DLD1 (cell line): ENCODE results near the gene PCDHGA11.
"Not testable (repeated sequence)": the region's sequence is repeated elsewhere in the genome, so short reads cannot be mapped to it uniquely, and the experiment has no call there.

ENCODE experiments used
- in situ Hi-C: cut with HindIII; loops from 2 replicates; pipeline ENCODE4 v1.10.0; 2017; ENCODE audit warnings: low sequenced_read_pairs

Gene PCDHGA11

DNA sequence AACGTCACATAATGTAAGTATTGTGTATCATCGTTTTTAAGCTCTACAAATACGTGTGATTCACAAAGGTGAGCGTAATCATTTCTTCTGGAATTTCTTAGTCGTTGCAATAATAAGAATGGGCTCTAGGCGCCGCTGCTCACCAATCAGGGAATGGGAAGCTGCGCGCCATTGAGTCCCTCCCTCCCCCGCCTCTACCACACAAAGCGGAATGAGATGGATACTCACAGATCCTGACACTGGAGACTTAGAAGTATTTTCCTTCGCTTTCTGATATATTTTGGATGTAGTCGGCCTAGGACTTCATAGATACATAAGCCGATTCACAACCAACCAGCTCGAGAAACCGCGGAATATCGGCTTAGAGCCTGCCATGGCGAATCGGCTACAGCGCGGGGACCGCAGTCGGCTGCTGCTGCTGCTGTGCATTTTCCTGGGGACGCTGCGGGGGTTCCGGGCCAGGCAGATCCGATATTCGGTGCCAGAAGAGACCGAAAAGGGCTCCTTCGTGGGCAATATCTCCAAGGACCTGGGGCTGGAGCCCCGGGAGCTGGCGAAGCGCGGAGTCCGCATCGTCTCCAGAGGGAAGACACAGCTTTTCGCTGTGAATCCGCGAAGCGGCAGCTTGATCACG lies at the start of gene PCDHGA11:
PCDHGA11 (plus strand) TSS at position 197 of the 634 bp plus-strand sequence; CDS start at position 374, 177 bp downstream.
- in situ Hi-C loops, result no loop called here

DNA sequence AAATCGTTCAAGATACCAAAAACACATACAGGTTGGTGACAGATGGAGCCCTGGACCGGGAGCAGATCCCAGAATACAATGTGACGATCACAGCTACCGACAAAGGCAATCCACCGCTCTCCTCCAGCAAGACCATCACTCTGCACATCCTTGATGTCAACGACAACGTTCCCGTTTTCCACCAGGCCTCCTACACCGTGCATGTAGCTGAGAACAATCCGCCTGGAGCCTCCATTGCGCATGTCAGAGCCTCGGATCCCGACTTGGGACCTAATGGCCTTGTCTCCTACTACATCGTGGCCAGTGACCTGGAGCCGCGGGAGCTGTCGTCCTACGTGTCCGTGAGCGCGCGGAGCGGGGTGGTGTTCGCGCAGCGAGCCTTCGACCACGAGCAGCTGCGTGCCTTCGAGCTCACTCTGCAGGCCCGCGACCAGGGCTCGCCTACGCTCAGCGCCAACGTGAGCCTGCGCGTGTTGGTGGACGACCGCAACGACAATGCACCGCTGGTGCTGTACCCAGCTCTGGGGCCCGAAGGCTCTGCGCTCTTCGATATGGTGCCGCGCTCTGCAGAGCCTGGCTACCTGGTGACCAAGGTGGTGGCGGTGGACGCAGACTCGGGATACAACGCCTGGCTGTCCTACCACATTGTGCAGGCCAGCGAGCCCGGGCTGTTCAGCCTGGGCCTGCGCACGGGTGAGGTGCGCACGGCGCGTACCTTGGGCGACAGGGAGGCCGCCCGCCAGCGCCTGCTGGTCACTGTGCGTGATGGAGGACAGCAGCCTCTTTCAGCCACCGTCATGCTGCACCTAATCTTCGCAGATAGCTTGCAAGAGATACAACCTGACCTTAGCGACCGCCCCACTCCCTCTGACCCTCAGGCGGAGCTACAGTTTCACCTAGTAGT lies 49.0 kb upstream of the PCDHGA11 start:
- in situ Hi-C loops, result no loop called here

DNA sequence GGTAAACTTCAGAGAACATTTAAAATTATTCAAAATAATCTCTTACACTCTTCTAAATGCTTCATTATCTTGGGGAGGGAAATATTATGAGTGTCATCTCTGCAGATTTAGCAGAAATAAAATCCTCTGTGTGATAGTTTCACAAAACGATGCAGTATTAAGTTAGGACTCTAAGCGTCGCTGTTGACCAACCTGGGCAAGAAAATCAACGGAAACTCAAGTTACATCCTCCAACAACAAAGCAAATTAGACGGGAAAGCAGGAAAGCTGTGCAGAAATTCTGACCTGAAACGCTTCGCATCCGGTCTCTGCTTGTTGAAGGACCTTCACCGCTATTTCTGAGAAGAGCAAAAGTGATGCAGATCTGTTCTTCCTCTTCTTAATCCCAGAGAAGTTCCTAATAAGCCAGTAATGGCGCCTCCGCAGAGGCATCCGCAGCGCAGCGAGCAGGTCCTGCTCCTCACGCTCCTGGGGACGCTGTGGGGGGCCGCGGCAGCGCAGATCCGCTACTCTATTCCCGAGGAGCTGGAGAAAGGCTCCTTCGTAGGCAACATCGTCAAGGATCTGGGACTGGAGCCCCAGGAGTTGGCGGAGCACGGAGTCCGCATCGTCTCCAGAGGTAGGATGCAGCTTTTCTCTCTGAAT lies 47.1 kb upstream of the PCDHGA11 start, which contains the start of gene PCDHGA6:
PCDHGA6 (plus strand) TSS at position 219 of the 645 bp plus-strand sequence; CDS start at position 412, 193 bp downstream.
- in situ Hi-C loops, result no loop called here

DNA sequence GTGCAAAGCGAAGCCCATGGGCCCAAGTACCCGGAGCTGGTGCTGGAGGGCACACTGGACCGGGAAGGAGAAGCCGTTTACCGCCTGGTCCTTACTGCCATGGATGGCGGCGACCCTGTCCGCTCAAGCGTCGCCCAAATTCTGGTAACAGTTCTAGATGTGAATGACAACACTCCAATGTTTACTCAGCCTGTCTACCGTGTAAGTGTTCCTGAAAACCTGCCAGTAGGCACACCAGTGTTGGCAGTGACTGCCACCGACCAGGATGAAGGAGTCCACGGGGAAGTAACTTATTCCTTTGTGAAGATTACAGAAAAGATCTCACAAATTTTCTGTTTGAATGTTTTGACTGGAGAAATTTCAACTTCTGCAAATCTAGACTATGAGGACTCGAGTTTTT lies 46.2 kb upstream of the PCDHGA11 start:
- in situ Hi-C loops, result no loop called here

DNA sequence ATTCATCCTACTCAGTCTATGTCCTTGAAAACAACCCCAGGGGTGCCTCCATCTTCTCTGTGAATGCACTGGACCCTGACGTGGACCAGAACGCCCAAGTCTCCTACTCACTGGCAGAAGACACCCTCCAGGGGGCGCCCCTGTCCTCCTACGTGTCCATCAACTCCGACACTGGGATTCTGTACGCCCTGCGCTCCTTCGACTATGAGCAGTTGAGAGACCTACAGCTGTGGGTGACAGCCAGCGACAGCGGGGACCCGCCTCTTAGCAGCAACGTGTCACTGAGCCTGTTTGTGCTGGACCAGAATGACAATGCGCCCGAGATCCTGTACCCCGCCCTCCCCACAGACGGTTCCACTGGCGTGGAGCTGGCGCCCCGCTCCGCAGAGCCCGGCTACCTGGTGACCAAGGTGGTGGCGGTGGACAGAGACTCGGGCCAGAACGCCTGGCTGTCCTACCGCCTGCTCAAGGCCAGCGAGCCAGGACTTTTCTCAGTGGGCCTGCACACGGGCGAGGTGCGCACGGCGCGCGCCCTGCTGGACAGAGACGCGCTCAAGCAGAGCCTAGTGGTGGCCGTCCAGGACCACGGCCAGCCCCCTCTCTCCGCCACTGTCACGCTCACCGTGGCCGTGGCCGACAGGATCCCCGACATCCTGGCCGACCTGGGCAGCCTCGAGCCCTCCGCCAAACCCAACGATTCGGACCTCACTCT lies 45.3 kb upstream of the PCDHGA11 start:
- in situ Hi-C loops, result not testable (repeated sequence)

DNA sequence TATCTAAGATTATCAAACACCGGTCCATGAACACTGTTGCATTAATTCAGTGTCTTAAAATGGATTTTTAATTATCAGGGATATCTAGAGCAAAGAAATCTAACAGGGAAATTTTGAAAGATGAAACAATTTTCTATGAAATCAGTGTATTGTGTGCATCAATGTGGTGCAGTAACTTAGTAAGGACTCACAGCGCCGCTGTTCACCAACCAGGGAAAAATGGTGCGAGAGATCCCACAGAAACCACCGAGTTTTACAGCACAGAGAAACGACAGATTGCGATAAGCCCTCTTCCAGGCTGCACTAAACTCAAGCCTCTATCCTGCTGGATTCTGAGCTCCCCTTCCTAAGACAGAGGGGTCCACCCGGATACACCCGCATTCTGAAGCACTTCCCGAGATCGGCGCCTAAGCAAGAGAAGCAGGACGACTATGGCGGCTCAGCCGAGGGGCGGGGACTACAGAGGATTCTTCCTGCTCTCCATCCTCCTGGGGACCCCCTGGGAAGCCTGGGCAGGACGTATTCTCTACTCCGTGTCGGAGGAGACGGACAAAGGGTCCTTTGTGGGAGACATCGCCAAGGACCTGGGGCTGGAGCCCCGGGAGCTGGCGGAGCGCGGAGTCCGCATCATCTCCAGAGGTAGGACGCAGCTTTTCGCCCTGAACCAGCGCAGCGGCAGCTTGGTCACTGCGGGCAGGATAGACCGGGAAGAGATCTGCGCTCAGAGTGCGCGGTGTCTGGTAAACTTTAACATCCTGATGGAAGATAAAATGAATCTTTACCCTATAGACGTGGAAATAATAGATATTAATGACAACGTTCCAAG lies 38.2 kb upstream of the PCDHGA11 start, which contains the start of gene PCDHGA7:
PCDHGA7 (plus strand) TSS at position 274 of the 826 bp plus-strand sequence; CDS start at position 432, 158 bp downstream.
- in situ Hi-C loops, result no loop called here

DNA sequence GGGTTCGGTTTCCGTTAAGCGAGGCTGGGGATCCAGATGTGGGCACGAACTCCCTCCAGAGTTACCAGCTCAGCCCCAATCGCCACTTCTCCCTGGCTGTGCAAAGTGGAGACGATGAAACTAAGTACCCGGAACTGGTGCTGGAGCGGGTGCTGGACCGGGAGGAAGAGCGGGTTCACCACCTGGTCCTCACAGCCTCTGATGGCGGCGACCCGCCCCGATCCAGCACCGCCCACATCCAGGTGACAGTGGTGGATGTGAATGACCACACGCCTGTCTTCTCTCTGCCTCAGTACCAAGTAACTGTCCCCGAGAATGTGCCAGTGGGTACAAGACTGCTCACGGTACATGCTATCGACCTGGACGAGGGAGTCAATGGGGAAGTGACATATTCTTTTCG lies 37.5 kb upstream of the PCDHGA11 start:
- in situ Hi-C loops, result no loop called here

DNA sequence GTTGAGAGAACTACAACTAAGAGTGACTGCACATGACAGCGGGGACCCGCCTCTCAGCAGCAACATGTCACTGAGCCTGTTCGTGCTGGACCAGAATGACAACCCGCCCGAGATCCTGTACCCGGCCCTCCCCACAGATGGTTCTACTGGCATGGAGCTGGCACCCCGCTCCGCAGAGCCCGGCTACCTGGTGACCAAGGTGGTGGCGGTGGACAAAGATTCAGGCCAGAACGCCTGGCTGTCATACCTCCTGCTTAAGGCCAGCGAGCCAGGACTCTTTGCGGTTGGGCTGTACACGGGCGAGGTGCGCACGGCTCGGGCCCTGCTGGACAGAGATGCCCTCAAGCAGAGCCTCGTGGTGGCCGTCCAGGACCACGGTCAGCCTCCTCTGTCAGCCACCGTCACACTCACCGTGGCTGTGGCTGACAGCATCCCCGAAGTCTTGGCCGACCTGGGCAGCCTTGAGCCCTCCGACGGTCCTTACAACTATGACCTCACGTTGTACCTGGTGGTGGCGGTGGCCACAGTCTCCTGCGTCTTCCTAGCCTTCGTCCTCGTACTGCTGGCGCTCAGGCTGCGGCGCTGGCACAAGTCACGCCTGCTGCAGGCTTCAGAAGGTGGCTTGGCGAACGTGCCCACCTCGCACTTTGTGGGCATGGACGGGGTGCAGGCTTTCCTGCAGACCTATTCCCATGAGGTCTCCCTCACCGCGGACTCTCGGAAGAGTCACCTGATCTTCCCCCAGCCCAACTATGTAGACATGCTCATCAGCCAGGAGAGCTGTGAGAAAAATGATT lies 36.2 kb upstream of the PCDHGA11 start:
- in situ Hi-C loops, result no loop called here

DNA sequence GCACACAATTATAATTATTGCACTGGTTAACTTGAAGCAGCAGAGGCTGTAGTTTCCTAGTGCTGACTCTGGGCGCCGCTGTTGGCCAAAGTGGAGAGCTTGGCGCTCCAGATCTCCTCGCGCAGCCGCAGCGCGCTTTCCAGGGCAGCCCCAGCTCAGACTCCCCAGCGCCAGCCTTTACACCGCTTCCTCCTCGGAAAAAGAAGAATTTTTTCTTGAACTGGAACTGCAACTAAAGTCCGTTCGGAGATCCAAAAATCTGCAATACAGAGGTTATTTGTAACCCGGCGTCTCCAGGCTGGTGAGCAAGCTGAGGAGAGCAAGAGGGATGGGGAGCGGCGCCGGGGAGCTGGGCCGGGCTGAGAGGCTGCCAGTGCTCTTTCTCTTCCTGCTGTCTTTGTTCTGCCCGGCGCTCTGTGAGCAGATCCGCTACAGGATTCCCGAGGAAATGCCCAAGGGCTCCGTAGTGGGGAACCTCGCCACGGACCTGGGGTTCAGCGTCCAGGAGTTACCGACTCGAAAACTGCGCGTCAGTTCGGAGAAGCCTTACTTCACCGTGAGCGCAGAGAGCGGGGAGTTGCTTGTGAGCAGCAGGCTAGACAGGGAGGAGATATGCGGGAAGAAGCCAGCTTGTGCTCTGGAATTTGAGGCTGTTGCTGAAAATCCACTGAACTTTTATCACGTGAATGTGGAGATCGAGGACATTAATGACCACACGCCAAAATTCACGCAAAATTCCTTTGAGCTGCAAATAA lies 33.1 kb upstream of the PCDHGA11 start, which contains the start of gene PCDHGB4:
PCDHGB4 (plus strand) TSS at position 142 of the 755 bp plus-strand sequence; CDS start at position 329, 187 bp downstream.
- in situ Hi-C loops, result not testable (repeated sequence)

DNA sequence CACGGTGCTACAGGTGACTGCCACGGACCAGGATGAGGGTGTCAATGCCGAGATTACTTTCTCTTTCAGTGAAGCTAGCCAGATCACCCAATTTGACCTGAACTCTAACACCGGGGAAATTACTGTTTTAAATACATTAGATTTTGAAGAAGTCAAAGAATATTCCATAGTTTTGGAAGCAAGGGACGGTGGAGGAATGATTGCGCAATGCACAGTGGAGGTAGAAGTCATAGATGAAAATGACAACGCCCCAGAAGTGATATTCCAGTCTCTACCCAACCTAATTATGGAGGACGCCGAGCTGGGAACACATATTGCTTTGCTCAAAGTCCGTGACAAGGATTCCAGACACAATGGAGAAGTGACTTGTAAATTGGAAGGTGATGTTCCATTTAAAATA lies 32.2 kb upstream of the PCDHGA11 start:
- in situ Hi-C loops, result no loop called here

DNA sequence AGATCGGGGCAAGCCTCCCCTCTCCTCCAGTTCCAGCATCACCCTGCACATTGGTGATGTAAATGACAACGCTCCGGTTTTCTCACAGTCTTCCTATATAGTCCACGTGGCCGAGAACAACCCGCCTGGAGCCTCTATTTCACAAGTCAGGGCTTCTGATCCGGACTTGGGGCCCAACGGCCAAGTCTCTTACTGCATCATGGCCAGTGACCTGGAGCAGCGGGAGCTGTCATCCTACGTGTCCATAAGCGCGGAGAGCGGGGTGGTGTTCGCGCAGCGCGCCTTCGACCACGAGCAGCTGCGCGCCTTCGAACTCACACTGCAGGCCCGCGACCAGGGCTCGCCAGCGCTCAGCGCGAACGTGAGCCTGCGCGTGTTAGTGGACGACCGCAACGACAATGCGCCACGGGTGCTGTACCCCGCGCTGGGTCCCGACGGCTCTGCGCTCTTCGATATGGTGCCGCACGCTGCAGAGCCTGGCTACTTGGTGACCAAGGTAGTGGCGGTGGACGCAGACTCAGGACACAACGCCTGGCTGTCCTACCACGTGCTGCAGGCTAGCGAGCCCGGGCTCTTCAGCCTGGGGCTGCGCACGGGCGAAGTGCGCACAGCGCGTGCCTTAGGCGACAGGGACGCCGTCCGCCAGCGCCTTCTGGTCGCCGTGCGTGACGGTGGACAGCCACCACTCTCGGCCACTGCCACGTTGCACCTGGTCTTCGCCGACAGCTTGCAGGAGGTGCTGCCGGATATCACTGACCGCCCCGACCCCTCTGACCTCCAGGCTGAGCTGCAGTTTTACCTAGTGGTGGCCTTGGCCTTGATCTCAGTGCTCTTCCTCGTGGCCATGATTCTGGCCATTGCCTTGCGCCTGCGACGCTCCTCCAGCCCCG lies 31.5 kb upstream of the PCDHGA11 start:
- in situ Hi-C loops, result no loop called here

DNA sequence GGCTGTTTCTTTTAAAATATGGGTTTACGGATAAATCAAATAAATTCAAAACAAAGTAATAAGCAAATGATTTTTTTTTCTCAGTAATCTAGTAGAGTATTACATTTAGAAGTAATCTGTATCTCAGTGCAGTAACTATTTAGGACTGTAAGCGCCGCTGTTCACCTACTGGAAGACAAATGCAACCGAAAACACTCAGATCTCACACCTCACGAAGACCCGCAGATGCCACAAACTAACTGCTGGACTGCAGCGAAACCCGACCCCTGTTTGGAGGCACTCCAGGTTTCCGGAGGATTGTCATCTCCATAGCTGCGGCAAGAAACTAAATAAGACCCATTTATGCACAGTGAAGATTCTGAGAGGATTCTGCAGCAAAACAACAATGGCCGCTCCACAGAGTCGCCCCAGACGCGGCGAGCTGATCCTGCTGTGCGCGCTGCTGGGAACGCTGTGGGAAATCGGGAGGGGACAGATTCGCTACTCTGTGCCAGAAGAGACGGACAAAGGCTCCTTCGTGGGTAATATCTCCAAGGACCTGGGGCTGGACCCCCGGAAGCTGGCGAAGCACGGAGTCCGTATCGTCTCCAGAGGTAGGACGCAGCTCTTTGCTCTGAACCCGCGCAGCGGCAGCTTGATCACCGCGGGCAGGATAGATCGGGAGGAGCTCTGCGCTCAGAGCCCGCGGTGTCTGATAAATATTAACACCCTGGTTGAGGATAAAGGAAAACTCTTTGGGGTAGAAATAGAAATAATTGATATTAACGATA lies 28.2 kb upstream of the PCDHGA11 start, which contains the start of gene PCDHGA8:
PCDHGA8 (plus strand) TSS at position 205 of the 770 bp plus-strand sequence; CDS start at position 386, 181 bp downstream.
- in situ Hi-C loops, result no loop called here

DNA sequence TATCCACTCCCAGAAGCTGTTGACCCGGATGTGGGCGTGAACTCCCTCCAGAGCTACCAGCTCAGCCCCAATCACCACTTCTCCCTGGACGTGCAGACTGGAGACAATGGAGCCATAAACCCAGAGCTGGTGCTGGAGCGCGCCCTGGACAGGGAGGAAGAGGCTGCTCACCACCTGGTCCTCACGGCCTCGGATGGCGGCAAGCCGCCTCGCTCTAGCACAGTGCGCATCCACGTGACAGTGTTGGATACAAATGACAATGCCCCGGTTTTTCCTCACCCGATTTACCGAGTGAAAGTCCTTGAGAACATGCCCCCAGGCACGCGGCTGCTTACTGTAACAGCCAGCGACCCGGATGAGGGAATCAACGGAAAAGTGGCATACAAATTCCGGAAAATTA lies 27.6 kb upstream of the PCDHGA11 start:
- in situ Hi-C loops, result no loop called here

DNA sequence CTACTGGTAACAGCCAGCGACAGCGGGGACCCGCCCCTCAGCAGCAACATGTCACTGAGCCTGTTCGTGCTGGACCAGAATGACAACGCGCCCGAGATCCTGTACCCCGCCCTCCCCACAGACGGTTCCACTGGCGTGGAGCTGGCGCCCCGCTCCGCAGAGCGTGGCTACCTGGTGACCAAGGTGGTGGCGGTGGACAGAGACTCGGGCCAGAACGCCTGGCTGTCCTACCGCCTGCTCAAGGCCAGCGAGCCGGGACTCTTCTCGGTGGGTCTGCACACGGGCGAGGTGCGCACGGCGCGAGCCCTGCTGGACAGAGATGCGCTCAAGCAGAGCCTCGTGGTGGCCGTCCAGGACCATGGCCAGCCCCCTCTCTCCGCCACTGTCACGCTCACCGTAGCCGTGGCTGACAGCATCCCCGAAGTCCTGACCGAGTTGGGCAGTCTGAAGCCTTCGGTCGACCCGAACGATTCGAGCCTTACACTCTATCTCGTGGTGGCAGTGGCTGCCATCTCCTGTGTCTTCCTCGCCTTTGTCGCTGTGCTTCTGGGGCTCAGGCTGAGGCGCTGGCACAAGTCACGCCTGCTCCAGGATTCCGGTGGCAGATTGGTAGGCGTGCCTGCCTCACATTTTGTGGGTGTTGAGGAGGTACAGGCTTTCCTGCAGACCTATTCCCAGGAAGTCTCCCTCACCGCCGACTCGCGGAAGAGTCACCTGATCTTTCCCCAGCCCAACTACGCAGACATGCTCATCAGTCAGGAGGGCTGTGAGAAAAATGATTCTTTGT lies 26.3 kb upstream of the PCDHGA11 start:
- in situ Hi-C loops, result not testable (repeated sequence)

DNA sequence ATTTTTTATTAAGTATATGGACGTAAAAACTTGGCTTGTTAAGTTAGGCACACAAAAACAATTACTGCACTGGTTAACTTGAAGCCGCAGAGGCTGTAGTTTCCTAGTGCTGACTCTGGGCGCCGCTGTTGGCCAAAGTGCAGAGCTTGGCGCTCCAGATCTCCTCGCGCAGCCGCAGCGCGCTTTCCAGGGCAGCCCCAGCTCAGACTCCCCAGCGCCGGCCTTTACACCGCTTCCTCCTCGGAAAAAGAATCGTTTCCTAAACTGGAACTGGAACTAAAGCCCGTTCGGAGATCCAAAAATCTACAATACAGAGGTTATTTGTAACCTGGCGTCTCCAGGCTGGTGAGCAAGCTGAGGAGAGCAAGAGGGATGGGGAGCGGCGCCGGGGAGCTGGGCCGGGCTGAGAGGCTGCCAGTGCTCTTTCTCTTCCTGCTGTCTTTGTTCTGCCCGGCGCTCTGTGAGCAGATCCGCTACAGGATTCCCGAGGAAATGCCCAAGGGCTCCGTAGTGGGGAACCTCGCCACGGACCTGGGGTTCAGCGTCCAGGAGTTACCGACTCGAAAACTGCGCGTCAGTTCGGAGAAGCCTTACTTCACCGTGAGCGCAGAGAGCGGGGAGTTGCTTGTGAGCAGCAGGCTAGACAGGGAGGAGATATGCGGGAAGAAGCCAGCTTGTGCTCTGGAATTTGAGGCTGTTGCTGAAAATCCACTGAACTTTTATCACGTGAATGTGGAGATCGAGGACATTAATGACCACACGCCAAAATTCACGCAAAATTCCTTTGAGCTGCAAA lies 22.9 kb upstream of the PCDHGA11 start, which contains the start of gene PCDHGB5:
PCDHGB5 (plus strand) TSS at position 192 of the 796 bp plus-strand sequence; CDS start at position 373, 181 bp downstream.
- in situ Hi-C loops, result not testable (repeated sequence)
